DOHH2 (cell line): ENCODE results near the gene IFIH1.

ENCODE experiments used
- CTCF ChIP-seq: fragments of 200-600 bp; sonication (generic); IDR thresholded peaks from one replicate; pipeline ENCODE4 v1.5.1; 2014; ENCODE audit warnings: antibody characterized with exemption, mild to moderate bottlenecking, low read depth, low read length; ENCODE audit not compliant: poor library complexity, severe bottlenecking
- EZH2phosphoT487 ChIP-seq: fragments of 200-600 bp; sonication (generic); IDR thresholded peaks from 2 replicates; pipeline ENCODE4 v1.6.1; 2017; ENCODE audit warnings: borderline replicate concordance, mild to moderate bottlenecking, antibody characterized with exemption, low read length, moderate library complexity, mixed read lengths

GRCh38 chr2:162266460-162266760, 52.1 kb downstream of the IFIH1 start:
- TF ChIP-seq CTCF = no peak
- TF ChIP-seq EZH2phosphoT487 = no peak
